Hepatocyte (in vitro differentiated cells): ENCODE measurements around the gene CTNNA3.

Experiments
- EZH2 ChIP-seq: fragments of 200-600 bp; sonication (generic); IDR thresholded peaks from 2 replicates; pipeline ENCODE4 v1.6.1; 2016; ENCODE audit warnings: antibody characterized with exemption, mild to moderate bottlenecking, borderline replicate concordance
- EZH2phosphoT487 ChIP-seq: fragments of 200-600 bp; sonication (generic); IDR thresholded peaks from one replicate; pipeline ENCODE4 v1.6.1; 2018; ENCODE audit warnings: antibody characterized with exemption, mild to moderate bottlenecking, low read depth, moderate library complexity; ENCODE audit not compliant: unreplicated experiment, severe bottlenecking

DNA sequence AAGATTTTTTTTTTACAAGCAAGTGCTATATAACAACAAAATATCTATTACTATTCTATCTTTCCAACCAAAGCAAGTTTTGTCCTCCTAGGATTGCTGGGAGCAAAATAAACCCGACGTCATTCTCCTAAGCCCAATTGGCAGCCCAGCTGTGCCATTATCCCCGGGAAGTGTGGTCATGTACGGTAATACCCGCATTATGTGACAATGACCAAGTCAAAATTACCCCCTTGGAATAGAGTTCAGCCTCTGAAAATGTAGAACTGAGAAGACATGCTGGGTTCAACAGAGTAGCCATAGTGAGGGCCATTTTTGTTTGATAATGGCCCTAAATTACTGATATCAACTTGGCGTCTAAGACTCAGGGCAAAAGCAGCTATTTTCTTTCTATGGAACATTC lies 554.7 kb downstream of the CTNNA3 start:
- TF ChIP-seq EZH2phosphoT487 (no peak), EZH2 (no peak)
